GM19025 (cell line): ENCODE data around the gene ABHD2.
"Not testable (repeated sequence)": the region's sequence is repeated elsewhere in the genome, so short reads cannot be mapped to it uniquely, and the experiment has no call there.

Source experiments
- ATAC-seq: cut with Tn5 transposase; IDR thresholded peaks from one replicate; pipeline ENCODE4 v1.9.1; 2021; ENCODE audit warnings: mild to moderate bottlenecking, low read depth, moderate library complexity; ENCODE audit not compliant: unreplicated experiment

The ABHD2 gene

DNA sequence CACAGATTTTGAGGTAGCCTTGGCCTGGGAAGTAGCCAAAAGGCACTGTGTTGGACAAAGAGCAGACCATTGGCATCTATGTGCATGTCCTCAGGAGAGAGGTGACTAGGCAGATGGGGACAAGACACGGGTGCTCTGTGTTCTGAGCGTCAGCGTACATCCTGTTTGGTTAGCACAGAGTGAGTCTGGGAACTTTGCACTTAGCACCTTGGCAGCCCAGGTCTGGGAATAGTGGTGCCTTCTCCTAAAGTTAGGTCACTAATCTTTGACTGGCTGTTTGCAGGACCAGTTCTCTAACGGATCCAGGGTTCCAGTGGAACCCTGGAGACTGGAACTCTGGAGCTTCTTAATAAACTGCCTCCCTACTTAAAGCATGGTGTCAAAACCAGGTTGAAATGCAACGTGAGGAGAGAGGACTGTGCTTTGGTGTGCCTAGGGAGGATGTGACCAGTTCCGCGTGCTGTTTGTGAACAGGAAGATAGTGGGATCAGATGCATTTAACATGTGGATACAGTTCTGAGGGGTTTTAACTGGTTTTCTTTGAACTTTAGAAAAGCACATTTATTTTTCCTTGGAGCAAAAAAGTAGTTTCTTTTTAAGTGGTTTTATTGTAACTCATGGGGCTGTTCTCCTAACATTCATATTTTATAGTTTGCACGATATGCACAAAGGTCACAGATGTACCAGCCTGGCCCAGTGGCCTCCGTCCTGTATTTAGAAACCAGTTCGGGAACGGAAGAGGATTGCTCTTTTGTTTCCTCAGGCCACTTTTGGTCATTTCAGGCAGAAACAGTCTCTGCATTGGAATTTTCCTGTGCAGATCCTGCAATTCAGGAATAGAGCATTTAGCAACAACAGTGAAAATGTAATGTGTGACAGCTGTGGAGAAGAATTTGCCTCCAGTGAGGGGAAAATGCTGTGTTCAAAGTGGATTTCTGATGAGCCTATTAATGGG, 48.8 kb downstream of the ABHD2 start:
- ATAC-seq = no peak

DNA sequence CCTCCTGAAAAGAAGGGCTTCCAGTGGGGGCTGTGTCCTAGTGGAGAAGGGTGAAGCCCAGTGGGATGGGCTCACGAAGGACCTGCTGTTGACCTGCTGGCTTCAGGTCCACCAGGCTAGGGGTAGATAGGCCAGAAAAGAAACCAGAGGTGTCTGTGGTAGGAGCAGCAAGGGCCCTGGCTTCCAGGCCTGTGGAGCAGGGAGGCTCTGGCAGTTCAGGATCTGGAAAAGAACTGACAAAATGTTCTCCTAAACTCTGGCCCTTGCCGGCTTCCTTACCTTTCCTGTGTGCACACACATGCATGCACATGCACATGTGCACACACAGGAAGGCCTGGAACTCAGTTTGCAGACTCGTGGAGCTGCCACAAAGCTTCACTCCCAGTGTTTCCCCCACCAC, 49.7 kb downstream of the ABHD2 start:
- no peak for ATAC-seq

DNA sequence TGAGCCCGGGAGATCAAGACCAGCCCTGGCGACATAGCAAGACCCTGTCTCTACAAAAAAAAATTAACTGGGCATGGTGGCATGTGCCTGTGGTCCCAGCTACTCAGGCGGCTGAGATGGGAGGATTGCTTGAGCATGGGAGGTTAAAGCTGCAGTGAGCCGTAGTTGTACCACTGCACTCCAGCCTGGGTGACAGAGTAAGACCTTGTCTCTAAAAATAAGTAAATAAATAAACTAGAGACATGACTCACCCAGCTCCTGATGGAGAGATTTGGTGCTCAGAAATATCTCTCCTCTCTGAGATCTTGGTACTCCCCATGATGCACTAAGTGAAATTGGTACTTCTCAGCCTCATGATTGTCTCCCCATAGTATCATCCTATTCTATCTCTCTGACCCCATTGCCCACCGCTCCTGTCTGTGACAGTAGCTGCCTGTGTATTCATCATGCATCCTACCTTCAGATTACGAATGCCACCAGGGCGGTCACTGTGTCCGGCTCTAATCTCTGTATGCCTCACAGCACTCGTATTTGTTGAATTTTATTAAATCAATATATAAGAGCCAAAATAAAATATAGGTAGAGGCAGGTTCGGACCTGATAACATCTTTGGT, 50.9 kb downstream of the ABHD2 start:
- no peak for ATAC-seq

DNA sequence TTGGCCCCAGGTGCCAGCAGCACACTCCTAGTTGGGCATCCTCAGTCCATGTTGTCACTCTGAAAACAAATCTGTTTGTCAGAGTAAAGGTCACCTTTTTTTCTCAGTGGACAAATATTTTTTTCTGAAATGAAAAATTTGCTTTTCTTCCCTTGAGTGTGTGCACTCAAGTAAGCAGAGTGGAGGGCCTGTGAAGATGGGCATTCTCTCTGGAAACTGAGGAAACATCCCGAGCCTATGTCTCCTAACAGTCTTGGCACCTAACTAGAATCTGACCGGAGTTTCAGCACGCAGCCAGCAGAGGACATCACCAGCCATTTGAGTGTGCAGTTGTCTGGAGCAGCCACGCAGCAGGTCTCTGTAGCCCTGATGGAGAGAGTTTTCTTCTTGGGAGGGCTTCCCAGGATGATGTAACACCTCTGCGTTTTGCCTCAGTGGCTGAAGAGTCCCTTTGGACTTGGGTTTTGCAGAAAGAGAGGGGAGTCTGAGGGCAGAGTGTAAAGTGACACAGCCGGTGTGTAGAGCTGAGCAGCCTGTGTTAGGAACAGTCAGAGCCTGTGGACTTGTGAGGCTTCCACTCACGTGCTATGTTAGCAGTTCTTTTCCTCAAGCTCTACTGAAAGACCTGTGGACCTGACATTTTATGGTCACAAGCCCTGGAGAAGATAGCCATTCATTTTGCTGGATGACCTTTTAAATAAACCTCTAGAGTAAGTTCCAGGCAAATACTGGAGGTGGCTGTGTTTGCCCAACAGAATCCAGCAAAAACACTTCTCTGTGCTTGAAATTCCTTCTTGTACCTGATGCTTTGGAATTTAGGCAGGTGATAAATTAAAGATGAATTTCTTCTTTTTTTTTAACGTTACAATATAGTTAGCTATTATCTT, 51.6 kb downstream of the ABHD2 start:
- no peak for ATAC-seq

DNA sequence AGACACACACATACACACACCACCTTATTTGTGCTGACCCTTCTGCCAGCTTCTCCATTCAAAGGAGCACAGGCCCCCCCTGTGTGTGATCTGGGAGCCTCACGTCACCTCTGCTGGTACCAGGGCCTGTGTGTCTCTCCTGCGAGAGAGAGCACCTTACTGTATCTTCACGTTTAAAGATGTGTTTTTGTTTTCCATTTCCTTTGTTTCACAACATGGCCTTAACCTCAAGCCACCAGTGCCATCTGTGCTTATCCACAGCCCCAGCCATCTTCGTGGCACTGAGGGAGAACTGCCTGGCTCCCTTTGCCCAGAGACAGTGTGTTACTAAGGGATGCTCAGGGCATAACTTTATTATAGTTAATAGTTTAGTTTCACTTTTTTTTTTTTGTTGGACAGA, 52.3 kb downstream of the ABHD2 start:
- no peak for ATAC-seq

DNA sequence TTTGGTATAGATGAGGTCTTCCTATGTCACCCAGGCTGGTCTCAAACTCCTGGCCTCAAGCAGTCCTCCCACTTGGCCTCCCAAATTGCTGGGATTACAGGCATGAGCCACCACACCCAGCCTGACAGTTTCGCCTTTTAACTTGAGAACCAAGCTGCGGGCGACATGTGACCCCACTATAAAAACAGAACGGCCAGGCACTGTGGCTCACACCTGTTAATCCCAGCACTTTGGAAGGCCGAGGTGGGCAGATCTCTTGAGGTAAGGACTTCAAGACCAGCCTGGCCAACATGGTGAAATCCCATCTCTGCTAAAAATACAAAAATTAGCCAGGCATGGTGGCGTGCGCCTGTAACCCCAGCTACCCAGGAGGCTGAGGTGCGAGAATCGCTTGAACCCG, 52.9 kb downstream of the ABHD2 start:
- ATAC-seq = not testable (repeated sequence)

DNA sequence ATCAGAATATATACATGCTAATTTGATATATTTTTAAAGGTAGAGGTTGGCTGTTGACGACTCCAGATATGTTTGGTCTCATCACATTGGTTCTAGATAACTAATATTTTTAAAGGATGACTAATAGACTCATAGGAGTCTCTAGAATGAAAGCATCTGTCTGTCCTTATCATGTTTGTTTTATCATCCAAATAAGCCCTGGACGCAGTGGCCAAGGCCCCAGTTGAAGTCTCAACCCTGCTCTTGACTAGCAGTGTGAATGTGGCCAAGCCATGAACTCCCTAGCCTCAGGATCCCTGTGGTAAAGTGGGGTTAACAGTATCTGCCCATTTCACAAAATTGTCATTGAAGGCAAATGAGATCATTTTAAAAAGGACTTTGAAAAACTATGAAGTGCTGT, 53.6 kb downstream of the ABHD2 start:
- no peak for ATAC-seq

DNA sequence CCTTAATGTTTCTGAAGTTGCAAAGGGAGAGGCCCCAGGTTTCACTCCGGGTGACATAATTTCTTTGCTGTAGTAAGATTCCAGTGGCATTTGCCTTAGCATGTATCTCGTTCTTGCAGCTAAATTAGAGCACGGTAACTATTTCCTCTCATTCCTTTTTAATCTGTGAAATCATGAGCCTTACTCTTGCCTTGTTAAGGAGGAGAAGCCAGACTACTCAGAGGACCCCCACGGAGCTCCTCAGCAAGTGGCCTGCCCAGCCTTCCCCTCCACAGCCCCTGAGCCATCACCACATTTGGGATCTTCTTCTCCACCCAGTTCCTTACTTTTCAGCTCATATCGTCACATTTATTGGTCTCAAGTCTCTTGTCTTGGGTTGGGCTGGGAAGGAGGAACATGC, 54.2 kb downstream of the ABHD2 start:
- ATAC-seq = no peak

DNA sequence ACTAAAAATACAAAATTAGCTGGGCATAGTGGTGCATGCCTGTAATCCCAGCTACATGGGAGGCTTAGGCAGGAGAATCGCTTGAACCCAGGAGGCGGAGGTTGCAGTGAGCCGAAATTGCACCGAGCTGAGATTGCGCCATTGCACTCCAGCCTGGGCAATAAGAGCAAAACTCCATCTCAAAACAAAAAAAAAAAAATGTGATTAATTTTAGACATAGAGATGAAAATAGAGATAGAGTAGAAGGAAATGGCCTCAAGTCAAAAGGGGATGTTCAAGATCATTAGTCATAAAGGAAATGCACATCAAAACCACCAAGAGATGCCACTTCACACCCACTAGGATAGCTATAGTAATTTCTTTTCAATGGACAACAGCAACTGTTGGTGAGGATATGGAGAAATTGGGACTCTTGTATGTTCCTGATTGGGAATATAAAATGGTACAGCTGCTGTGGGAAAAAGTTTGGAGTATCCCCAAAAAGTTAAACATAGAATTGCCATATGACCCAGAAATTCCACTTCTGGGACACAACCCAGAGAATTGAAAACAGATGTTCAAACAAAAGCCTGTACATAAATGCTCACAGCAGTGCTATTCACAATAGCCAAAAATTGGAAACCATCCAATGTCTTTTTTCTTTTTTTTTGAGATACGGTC, 55.4 kb downstream of the ABHD2 start:
- no peak for ATAC-seq

DNA sequence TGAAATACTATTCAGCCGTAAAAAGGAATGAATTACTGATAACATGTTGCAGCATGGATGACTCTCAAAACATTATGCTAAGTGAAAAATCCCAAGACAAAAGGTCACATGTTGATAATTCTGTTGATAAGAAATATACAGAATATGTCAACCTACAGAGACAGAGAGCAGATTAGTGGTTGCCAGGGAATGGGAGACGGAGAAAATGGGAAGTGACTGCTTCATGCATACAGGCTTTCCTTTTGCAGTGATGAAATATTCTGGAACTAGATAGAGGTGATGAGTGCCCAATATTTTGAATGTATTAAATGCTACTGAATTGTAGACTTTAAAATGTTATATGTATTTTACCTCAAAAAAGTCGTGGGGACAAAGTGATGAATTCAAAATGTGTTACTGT, 56.2 kb downstream of the ABHD2 start:
- no peak for ATAC-seq

DNA sequence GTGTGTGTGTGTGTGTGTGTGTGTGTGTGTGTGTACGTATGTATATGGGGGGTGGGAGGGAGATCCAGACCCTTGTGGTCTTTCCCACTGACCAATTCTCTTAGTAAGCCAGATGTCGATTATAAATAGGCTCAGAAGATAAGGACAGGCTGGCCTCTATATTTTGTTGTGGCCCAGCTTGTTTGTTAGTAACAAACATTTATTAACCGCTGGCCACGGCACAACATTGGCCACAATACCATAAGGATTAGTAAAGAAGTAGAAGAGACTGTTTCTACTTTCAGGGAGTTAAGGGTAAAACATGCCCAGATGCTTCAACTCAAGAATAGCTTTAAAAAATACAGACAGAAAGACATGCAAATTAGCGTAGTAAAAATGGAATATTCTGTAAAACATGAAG, 58.1 kb downstream of the ABHD2 start:
- no peak for ATAC-seq

DNA sequence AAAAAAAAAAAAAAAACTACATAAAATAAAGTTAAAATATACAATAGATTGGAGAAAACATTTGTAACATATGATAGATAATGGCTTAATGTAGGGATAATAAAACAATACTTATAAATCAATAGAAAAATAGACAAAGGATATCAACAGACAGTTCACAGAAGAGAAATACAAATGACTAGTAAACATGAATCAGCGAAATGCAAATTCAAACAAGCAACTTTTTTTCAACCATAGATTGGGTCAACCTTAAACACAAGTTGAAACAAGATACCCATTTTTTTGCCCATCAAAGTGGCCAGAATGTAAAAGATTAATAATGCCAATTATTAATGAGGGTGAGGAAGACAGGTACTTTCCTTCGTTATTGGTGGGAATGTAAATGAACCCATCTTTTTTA, 59.9 kb downstream of the ABHD2 start:
- no peak for ATAC-seq

DNA sequence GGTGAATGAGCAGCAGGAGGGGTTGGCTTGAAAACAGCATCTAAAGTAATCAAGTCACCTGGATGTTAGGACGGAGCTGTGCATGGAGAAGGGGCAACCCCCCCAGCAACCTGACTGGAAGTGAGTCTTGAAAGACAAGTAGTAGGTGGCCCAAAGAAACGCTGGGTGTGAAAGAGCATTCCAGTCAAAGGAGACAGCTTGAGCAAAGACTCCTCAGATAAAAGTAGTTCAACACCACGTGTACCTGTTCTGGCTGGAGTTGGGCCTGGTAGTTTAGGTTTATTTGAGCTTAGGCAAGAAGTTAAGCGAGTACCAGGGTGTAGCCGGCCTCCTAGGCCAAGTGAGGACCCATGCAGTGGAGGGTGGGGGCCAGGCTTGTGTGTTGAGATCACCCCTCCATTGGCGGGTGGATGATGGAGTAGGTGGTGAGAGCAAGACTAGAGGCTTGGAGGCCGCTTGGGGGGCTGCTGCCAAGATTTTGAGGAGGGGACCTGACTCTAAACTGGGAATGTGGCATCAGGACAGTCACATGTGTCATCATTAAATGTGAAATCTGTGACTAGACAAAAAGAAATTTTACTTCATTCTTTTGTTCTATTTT, 61.3 kb downstream of the ABHD2 start:
- ATAC-seq = no peak

DNA sequence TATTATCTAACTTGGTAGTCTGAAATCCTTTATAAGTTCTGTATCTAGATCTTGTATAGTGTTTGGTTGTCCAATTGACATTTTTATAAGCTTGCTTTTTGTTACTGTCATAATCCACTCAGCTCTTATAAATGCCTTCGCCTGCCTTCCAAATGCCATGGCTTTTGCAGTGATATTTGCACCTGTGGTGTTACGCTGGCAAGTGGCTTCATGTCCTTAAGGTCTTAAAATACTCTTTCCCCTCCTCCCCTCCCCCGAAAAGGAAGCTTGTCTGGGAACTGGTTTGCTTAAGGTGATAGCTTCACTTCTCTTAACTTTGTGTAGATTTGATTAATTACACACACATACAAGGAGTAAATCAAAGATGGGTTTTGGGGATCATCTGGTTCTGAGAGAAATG, 62.0 kb downstream of the ABHD2 start:
- ATAC-seq = no peak

DNA sequence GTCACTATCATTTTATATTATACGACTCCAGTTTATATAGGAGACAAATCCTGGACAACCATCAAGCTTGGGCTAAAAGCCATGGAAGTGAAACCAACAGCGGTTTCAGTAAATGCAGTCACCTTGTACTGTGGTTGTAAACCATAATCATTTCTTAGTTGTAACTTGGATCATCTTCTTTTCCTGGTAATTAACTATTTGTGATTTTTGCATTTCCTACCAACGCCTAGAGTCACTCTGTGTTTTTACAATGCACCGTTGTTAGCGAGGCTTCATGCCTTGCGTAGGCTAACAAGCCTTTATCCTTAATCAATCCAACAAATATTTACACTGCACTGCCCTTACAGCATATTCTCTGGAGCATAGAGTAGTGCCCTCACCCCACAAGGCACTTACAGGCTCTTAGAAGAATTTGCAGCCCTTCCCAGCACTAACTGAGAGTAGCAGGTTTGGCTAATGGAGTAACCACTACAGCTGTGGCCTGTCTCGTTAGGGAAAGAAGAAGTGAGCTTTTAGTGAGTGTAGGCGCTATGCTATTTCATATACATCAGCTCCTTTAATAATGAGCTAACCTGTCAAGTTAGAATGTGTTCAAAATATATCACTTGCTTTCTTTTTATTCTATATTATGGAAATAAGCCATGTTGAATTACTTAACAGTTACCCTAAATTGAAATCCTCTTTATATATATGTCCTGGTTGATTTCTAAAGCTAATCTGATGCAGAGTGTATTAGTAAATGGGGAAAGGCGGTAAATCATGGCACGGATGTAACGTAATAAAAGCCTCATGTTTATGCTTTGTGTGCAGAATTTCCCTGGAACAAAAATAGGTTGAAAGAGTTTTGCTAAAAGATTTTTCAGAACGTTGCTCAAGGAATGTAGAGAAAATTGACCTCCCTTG, 62.8 kb downstream of the ABHD2 start:
- no peak for ATAC-seq

DNA sequence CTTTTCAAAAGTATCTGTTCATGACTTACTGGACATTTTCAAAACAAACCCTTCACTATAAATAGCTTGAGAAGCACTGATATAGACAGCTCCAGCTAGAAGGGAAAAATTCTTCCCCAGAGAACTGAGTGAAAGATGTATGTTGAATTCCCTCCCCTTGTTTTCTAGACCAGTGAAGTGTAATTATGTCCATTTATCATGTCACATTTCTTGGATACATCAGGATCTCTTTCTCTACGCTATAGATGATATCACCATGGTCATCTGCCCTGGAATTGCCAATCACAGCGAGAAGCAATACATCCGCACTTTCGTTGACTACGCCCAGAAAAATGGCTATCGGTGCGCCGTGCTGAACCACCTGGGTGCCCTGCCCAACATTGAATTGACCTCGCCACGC, 66.9 kb downstream of the ABHD2 start:
- no peak for ATAC-seq

DNA sequence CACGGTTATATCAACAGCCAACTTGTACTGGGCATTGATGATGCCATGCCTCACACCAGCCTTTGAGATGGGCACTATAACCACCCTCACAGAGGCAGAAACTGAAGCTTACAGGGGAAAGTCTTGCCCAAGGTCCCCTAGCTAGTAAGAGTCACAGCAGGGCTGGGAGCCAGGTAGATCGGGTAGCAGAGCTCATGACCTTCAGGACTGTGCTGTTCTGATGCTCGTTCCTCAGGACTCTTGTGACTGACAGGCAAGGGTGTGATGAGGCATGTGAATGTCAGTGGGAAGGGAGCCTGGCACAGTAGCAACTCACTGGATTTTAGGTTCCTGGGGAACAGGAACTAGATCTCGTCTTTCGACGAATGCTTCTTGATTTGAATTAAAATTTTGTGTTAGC, 67.4 kb downstream of the ABHD2 start:
- ATAC-seq = no peak

DNA sequence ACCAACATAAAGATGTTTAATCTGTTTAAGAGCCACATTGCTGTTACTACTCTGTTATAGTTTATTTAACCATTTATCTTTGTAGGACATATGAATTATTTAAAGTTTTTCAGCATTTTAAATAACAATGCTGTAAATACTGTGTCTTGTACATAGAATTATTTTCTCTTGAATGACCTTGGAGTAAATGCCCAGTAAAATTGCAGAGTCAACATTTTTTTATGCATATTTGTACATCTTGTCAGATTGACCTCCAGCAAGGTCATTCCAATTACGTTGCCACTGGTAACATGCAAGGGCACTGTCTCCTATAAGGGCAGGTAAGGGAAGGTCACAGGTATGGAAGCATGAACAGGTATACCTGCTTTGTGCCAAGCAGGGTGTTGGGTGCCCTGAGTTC, 68.8 kb downstream of the ABHD2 start:
- ATAC-seq = no peak

DNA sequence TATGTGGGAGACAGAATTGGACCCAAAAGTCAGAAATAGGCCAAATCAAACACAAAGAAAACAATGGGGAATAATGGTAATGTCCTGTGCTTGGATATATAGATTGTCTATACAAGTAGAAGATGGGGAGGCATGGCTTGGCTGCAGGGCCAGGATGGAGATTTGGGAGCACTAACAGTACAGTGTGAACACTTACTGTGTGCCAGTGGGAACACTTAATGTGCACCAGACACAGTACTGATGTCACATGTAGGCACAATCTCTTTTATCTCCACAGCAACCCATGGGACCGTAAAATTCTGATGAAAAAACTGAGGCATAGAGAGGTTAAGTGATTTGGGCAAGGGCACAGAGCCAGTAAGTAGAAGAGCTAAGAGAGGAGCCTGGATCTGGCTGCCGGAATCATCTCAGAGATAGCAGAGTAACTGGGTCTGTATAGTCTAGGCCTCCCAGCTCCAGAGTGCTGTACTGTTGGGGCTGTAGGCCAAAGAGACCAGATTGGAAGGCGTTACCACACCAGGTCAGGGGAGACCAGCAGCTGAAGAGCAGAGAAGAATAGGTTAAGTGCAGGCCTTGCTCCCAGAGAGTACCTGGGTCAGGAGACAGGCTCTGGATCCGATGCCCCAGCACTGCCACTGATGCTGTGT, 69.8 kb downstream of the ABHD2 start:
- no peak for ATAC-seq
